GM19397 (cell line): ENCODE results near the gene KRT8.
"Not testable (repeated sequence)": the region's sequence is repeated elsewhere in the genome, so short reads cannot be mapped to it uniquely, and the experiment has no call there.

Source experiments
- ATAC-seq: cut with Tn5 transposase; IDR thresholded peaks from one replicate; pipeline ENCODE4 v1.9.1; 2021; ENCODE audit warnings: mild to moderate bottlenecking, moderate library complexity; ENCODE audit not compliant: unreplicated experiment

Gene KRT8

DNA sequence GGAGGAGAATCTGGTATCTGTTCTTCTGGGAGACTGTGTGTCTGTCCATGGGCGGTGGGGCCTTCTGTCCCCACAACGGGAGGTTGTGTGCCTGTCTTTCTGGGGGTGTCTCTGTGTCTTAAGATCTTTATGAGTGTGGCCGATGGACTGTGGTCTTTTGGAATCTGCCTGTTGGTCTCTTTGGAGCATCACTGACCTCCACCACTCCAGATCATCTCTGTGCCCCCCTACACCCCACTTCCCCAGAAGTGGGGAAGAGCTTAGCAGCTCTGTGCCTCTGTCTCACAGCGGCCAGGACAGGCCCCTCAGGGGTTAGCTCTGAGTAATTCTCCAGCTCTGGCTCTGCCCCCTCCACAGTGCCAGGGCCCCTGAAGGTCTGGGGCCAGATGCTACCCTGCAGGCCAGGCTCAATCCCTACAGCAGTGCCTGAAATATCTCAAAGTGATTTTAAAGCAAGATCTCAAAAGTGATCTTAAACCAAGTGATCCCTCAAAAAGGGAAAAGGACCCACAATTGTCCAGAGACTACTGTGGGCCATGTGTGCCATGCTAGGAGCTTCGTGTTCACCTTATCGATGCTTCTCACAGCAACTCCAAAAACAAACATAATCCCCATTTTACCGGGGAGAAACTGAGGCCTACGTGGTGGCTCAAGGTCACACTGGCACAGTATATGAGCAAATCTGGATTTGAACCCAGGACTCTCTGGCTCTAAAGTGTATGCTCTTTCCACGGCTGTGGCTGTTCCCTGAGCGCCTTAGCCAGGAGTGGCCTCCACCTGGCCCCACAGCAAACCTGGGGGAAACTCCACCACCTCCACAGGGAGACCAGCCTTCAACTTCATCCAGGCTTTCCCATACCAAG lies 30.1 kb downstream of the KRT8 start:
- ATAC-seq, result no peak

- peak; percentile 43 for ATAC-seq
Observed at GRCh38 chr12:52873832-52874572, 30.9 kb downstream of the KRT8 start.

GRCh38 chr12:52873513-52873831 lies 31.4 kb downstream of the KRT8 start:
- no peak for ATAC-seq

GRCh38 chr12:52872644-52873389 lies 32.1 kb downstream of the KRT8 start:
- ATAC-seq, result no peak

DNA sequence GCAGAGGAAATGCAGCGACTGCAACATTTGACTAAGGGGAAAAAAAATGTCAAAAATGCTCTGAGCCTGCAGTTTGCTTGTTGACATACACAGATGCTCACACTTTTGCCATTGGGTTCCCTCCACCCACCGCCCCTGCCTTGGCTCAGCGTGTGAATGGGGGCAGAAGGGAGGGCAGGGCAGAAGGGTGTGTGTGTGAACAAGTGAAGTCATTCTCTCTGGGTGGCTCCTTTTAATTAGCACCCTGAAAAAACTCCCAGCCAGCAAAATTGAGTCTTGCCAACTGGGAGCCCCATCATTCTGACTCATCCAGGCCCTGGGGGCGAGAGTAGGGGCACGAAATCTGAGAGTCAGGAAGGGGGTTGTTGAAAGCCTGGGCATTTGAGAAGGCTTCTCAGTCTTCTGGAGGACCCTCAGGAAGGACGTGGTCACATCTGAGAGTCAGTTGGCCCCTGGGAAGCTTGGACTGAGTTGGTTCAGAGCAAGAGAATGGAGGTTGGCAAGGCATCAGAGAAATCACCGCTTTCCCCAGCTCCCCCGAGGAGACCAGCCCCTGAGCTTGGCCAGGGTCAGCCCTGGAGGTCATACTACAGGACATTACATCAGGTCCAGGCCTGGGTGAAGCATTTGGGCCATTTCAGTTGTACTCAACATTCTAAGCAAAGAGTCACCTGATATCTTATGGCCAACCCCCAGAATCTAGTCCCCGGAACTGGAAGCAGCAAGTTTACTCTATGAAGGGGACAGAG lies 33.4 kb downstream of the KRT8 start:
- ATAC-seq, result no peak

DNA sequence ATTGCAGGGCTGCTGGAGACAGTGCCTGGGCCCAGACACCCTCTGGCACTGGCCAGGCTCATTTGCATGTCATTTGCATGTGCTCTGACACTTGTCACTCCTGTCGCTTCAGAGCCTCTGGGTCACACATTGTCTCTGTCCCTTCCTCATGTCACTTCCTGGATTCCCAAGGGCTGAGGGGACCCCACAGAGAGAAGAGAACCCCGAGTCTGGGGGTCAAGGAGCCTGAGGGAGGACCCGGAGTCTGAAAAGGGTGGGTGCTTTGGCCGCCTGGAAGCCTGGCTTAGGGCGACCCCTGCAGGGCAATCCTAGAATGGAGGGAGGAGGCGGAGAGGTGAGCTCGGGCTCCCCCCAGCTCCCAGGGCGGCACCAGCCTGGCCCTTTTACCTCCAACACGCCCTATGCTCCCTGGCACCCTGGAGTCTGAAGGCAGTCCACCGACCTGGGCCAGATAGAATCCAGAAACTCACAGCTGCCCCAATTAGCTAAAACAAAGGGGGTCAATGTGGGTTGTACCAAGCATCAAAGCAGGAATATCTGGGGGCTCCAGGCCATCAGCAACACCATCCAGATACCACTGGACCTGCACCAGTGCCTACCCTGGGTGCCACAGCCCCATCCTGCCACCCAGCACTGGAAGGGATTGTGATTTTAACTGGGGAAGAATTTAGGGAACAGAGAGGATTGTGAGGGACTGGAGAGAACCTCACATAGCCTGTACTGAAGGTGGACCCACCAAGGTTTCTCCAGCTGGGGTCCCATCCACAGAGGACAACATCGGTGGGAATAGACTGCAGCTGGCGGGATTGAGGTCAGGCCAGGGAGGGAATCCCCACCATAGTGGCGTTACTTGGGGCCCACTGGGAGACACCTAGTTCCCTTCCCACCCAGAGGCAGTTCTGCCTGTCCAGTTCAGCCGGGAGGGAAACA lies 34.2 kb downstream of the KRT8 start:
- peak; percentile 54 for ATAC-seq

- ATAC-seq, result no peak
Observed at GRCh38 chr12:52867642-52868041, 37.2 kb downstream of the KRT8 start.

GRCh38 chr12:52867152-52867551 lies 37.7 kb downstream of the KRT8 start:
- no peak for ATAC-seq

GRCh38 chr12:52865090-52865944 lies 39.6 kb downstream of the KRT8 start:
- ATAC-seq, result no peak

- no peak for ATAC-seq
Observed at GRCh38 chr12:52862023-52862422, 42.9 kb downstream of the KRT8 start.

DNA sequence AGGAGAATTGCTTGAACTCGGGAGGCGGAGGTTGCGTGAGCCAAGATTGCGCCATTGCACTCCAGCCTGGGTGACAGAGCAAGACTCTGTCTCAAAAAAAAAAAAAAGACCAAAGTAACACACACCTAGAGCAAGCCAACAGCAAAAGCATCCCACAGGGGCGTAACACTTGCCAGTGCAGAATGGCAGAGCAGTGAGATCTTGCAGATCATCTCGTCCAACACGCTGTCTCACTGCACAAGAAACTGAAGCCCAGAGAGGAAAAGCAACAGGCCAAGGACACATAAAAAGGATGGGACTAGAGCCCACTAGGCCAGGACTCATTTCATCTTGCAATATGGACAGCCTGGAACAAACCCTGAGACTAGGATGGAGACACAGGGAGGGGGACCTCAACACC lies 43.4 kb downstream of the KRT8 start:
- no peak for ATAC-seq

DNA sequence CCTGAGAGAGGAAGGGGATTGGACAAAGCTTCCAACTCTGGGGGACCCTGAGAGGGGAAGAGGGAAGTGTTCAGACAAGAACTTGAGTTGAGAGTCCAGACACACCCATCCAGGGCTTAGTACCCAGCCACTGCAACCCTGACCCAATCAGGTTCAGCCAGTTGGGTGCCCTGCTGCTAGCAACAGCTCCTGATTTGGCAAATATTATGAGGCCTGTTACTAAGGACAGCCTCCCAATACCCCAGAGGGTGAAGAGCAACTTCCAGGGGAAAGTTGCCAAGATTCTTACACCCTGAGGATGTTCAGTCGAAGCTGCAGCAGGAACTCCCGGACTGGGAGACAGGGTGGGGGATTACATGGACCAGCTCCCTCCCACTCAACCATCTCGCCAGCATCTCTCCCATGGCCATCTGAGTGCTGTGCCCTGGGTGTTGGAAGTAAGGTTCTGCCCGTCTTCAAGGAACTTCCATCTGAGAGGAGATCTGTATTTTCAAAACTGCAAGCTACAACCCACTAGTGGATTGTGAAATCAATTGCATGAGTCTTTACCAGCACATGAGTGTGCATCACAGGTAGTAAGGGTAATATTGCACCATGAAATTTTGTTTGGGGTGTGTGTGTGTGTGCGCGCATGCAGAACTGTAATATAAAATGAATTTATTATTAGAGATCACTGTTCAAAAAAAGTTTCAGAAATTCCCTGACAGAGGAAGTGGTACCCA lies 44.6 kb downstream of the KRT8 start:
- ATAC-seq, result no peak

GRCh38 chr12:52857500-52857899 lies 47.4 kb downstream of the KRT8 start:
- no peak for ATAC-seq

- ATAC-seq, result no peak
Observed at GRCh38 chr12:52856787-52857186, 48.1 kb downstream of the KRT8 start.

GRCh38 chr12:52856077-52856476 lies 48.8 kb downstream of the KRT8 start:
- not testable (repeated sequence) for ATAC-seq

- no peak for ATAC-seq
Observed at GRCh38 chr12:52851787-52852186, 53.1 kb downstream of the KRT8 start.

- no peak for ATAC-seq
Observed at GRCh38 chr12:52850681-52851080, 54.2 kb downstream of the KRT8 start.

DNA sequence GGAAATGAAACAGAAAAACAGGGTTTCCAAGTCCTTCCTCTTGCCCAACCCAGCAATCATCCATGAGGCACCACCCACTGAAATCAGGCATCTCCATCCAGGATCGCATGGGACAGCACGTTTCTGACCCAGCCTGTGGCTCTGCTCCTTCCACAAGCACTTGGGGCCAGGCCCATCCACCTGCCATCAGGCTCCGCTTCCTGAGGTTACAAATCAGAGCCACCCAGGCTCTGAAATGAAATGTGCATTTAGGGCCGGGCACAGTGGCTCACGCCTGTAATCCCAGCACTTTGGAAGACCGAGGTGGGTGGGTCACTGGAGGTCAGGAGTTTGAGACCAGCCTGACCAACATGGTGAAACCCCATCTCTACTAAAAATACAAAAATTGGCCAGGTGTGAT lies 55.4 kb downstream of the KRT8 start:
- no peak for ATAC-seq
